ENCODE data around the gene DHRS11.
A peak's percentile ranks its signal among the peaks of the same experiment; 100 is the strongest.

Gene DHRS11, protein sequence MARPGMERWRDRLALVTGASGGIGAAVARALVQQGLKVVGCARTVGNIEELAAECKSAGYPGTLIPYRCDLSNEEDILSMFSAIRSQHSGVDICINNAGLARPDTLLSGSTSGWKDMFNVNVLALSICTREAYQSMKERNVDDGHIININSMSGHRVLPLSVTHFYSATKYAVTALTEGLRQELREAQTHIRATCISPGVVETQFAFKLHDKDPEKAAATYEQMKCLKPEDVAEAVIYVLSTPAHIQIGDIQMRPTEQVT

GRCh38 chr17:36591434-36592315 is at the start of gene DHRS11:
Gene DHRS11, plus strand, starts transcription at chr17:36591879. Its CDS starts 131 bp downstream, at chr17:36592010.
- peak; percentile 81 for DNase-seq

- DNase-seq, result no peak
These were observed 48.9 kb upstream of the DHRS11 start for GRCh38 chr17:36542755-36543154.

- DNase-seq, result peak; percentile 43
These were observed 47.7 kb upstream of the DHRS11 start for GRCh38 chr17:36544044-36544306.

GRCh38 chr17:36544307-36545076 is 47.2 kb upstream of the DHRS11 start, which contains the start of gene GGNBP2:
Gene GGNBP2, plus strand, starts transcription at chr17:36544919. Its CDS starts 806 bp downstream, at chr17:36545725.
- DNase-seq, result peak; percentile 95

DNA sequence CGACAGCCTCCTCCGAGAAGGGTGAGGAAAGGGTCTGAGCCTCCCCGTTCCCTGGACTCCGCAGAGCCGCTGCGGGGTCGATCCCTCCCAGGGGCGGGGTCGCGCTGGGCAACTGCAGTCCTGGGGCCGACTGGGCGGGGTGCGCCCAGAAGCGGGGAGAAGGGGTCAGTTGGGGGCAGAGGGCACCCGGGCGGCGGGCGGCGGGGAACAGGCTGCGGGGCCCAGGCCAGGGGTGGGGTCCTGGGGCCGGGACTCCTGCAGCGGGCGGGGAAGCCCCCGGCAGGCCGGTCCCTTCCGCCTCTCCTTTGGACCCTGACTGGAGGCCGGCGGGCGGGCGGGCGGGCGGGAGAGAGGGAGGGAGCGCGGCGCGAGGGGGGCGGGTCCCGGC is 46.6 kb upstream of the DHRS11 start:
- no peak for DNase-seq

DNA sequence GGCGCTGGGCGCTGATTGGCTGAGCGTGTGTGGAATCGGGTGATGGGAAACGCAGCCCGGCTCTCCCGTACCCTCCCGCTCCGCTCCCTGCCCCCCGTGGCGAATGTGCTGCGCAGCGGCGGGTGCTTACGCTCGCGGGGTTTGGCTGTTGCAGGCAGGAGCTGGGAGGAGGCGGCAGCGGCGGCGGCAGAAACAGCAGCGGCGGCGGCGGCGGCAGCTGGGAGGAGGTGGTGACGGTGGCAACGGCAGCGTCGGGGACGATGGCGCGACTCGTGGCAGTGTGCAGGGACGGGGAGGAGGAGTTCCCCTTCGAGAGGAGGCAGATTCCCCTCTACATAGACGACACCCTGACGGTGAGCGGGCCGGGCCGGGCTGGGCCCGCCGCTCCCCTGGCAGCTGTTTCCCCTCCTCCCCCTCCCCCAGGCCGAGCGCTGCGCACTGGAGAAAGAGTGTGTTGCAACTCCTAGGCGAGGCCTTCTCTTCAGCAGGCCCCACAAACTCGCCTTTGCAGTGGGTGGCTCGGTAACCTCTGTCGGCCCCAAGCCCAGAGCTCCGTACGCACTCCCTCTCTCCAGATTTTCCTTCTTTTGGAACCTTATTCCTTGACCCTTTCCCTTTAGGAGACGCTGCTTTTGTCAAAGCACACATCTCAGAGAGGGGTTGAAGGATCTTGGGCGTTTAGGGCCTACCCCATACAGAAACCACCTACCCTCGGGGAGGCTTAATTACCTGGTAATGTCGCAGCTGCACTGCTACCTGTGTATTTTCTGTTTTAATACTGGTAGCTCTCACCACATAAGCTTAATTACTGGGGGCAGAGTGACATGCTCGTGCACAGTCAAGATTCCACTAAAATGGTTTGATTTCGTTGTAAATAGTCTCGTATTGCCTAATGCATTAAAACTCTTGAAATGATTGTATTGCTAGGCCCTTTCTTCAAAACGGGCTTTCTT is 45.9 kb upstream of the DHRS11 start:
- peak; percentile 97 for DNase-seq

GRCh38 chr17:36546418-36547093 is 45.1 kb upstream of the DHRS11 start:
- peak; percentile 36 for DNase-seq

DNA sequence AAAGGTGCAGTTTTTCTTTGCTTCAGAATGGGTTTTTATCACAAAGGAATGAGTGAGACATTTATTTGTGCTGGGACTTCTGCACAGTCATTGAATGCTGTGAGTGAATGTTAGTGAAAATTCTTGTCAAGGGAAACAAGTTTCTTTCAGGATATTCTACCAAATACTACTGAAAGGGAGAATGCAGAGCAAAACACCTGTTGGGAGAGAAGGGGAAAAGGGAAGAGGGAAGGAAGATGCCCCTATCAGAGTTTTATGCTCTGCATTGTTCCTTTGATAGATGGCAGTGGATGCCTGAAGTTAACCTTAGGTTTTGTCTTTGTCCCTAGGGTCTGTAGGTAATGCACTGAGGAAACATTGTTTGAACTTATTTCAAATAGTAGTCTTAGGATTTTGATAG is 43.9 kb upstream of the DHRS11 start:
- DNase-seq, result no peak

DNA sequence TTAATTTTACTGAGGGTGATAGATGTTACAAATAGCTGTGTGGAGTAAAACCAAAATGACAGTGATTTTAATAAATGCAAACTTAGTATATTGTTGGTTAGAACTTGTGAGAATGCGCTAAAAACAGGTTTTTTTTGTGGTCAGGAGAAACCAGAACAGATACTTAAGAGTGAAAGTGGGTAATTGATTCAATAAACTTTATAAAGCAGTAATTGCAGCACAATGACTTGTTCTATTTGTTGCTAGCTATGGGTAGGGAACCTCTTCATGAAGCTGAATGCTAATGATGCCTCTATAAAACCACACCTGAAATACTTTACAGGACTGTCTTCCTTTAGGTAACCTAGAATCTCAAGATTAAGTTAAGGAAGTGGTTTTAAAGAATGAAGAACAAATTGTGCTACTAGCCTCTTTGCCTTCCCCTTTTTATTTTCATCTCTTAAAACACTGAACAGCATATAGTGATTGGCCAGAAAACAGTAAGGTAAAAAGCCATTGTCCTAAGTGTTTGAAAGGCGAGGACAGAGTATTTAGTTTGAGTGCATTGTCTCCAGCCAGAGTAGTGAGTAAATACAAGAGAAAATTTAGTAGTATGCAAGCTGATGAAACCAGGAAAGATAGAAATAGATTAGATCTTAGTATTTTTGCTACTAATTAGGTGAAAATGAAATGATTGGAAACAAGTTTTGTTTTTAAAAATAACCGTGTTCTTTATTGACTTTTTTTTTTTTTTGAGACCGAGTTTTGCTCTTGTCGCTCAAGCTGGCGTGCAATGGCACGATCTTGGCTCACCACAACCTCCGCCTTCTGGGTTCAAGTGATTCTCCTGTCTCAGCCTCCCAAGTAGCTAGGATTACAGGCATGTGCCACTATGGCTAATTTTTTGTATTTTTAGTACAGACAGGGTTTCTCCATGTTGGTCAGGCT is 40.9 kb upstream of the DHRS11 start:
- peak; percentile 58 for DNase-seq

- no peak for DNase-seq
These were observed 38.2 kb upstream of the DHRS11 start for GRCh38 chr17:36553459-36553858.

GRCh38 chr17:36566081-36566480 is 25.6 kb upstream of the DHRS11 start:
- DNase-seq, result no peak

DNA sequence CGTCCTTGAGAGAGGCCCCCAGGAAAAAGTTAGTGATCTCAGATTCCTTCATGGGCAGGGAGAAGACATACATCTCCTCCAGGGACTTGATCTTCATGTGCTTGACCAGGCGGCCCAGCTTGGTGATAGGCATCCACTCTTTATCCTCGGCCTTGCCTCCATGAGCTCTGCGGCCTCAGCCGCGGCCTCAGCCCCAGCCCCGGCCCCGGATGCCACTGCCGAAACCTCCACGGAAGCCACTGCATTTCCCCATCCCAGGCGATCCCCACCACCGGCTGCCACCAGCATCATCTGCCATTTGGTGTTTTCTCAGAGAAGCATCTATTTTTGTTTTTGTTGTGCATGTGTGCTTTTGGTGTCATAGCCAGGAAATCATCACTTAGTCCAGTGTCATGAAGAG is 16.7 kb upstream of the DHRS11 start:
- no peak for DNase-seq

DNA sequence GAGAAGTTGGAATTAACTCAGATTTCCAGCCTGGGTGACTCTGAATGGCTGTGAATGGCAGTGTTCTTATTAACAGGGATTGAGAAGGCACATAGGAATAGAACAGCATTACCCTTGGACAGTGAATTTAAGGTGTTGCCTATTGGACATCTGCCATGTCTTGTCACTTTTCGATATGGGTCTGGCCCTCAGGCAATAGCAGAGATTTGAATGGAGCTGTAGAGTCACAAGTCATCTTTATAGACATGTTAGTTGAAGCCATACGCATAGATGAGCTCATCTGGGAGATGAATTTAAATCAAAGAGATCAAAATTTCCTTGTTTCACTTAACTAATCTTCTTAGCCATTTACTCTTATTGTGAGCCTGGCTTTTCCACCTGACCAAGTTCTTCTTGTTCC is 14.9 kb upstream of the DHRS11 start:
- no peak for DNase-seq

DNA sequence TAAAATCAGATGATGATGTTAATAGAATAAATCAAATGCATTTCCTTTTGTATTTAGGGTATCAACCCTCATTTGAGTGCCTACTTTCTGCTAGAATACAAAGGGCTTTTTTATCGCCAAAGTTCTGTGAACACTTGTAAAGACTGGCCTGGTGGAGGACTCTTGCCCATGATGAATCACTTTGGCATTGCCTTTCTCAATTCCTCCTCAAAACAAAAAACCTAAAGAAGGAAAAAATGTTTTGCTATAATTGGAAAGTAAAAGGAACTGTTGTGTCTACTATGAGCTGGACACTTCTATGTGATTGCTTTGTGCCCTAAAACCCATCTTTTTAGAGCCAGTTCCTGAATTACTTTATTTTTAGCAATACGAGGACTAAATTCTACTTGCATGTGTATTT is 13.0 kb upstream of the DHRS11 start:
- no peak for DNase-seq

DNA sequence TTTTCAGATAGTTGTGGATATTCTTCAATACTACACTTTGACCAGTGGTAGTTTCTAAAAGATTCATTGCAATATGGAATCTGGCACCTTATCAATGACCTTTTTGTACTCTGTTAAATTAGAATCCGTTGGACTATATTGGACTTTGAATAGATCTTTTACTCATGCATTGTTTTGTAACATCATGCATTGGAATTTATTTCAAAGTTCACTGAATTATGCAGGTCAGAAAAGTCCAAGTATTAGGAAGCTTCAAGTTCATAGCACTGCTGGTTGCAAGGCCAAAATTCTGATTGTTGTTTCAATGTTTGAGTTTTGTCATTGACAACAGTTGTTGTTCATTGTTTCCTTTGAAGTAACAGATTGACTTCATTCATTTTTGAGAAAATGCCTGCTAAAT is 7.9 kb upstream of the DHRS11 start:
- no peak for DNase-seq

DNA sequence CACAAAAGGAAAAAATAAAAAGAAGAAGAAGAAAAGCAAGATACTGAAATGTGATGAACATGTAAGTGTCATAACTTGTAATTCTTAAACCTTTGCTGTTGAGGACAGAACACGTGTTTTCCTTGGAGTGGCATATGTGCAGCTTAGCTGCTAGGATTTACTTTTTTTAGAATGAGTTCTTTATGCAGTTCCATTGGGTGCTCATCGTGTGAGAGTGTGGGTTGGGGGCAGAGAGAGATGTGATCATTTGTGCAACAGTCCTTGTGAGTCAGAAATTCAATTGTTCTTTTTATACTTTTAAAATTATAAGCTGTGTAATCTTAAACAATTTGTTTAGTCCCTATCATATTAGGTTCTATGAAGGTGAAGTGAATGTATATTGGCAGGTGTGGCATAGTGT is 5.5 kb upstream of the DHRS11 start:
- no peak for DNase-seq

DNA sequence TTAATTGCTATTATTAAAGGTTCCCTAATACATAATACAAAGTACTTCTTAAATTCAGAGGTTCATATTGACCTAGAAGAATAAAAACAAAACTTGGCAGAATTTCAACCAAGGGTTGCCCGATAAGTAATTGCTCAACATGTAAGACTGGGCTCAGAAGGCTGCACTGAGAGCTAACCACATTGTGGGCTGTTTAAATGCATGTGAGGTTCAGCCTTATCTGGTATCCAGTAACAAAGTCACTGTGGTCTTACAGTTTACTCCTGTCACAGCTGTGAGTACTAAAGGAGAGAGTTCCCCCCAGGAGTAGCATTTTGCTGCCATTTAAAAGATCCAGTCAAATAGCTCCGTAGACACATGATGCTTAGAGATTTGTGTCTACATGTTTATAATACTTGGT is 1.6 kb upstream of the DHRS11 start:
- no peak for DNase-seq

DNA sequence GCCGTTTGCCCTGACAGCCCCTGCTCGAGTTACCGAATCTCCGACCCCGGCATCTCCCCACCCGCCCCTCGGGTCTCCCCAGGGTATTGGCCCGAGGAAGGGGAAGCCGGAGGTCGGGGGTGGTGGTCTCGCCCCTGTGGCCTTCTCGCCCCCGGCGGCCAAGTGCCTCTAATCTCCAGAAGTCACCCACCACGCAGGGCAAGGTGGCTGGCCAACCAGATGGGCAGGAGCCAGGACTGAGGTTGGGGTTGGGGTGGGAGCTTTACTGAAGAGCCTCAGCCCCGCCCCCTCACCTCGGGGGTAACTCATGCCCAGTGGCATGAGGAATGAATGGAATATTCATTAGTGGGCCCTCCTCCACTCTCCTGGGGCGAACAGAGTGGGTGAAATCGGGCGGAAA is 637 bp downstream of the DHRS11 start:
- DNase-seq, result no peak

DNA sequence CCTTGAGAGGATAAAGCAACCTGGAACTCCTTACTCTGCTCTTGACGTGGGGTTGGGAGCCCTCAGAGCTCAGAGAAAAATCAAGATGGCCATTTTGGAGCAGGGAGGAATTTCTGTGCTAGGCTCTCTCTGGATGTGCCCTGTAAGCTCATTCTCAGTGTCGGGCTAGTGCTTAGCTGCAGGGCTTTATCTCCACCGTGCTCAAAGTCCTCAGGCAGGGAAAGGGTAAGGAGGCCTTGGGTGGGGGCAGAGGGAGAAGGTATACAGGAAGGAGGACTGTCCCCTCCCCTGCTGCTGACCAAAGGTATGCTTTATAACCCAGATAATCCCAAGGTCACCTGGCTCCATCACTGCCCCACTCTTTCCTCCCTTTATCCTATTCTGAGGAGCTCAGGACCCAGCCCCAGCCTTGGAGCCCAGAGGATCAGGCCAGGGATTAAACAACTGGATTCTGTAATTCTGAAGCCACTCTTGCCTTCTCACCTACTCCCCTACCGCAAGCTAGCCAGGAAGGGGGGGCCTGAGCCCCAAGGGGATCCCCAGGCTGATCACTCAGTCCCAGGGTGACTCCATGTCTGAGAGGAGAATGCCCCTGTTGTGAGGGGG is 1.1 kb downstream of the DHRS11 start:
- DNase-seq, result no peak

DNA sequence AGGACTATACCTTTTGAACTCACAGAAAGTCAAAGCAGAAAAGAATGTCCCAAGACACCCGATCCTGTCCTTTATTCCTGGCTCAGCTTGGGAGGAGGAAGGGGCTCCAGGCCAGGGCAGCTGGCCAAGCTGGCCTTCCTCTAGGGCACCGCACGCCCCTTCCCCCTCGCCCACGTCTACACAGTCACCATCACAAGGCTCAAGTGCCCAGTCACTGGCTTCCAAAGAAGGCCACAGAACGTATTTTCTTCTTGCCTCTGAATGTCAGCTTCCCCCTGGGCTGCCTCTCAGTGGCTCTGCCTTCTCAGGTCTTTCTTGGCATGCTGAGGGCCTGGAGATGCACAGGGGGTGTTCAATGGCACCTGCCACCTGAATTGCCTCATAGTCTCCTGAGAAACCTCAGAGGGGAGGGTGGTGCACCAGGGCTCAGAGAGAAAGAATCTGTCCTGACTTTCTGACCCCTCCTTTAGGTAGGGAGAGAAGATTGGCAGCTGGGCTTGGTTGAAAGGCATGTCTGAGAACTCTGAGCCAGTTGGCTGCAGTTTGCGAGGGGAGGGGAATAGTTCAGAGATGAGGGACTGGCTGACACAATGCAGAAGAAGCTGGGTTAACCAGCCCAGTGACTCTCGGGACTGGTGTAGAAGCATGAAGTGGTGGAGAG is 2.1 kb downstream of the DHRS11 start:
- DNase-seq, result no peak

Data from activated CD4-positive, alpha-beta T cell treated with anti-CD3 and anti-CD28 coated beads, Interleukin-2, amount 50 U/mL, for 16 hours (primary cell).